SH-SY5Y (cell line): Measurements from ENCODE around the gene PTPRC.

ENCODE experiments used
- GATA2 ChIP-seq: IDR thresholded peaks from 2 replicates; pipeline ENCODE4 v1.6.1; 2011; ENCODE audit warnings: mild to moderate bottlenecking, low read depth, low read length
- GATA3 ChIP-seq: IDR thresholded peaks from 2 replicates; pipeline ENCODE4 v1.6.1; 2011; ENCODE audit warnings: low read depth, mild to moderate bottlenecking, low read length, moderate library complexity

DNA sequence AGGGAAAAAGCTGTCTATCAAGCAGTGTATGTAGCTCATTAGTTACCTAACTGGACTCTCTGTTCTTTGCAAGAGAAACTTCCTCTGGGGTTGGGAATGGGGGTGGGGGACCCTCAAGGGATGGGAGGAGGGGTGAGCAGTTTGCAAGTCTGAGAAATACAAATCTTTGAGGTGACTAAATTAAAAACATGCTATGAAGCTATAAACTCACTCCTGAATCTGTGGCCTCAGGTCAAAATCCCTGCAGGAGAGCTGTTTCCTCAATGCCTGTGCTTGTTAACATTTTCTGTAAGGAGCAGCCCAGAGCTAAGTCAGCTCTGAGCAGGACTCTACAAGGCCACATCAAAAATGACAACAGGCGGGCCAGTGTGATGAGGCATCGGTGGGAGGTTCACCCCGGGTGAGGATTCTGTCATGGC, 32.8 kb upstream of the PTPRC start:
- TF ChIP-seq GATA2 (no peak), GATA3 (no peak)
